Astrocyte (in vitro differentiated cells and primary cell): ENCODE results near the gene RNASEL. TPM values are rescaled to one million over a fixed set of nuclear protein-coding genes. Genes with fewer than 3 reads are reported as not detected.

Experiments used
- DNase-seq: peaks from one replicate; pipeline ENCODE4 v3.0.0-alpha.2; 2010; ENCODE audit warnings: low read depth
- FAIRE-seq: peaks from 2 replicates; lab custom pipeline; 2011; peaks lifted over from hg19 to GRCh38; lab: Jason Lieb, UNC
- H2AFZ ChIP-seq: 2 replicates; pipeline ENCODE4 v1.6.0; 2012; ENCODE audit warnings: low read depth, low read length, inconsistent platforms
- H3K27ac ChIP-seq: 2 replicates; pipeline ENCODE4 v1.5.1; 2011; ENCODE audit warnings: low read depth, low read length, inconsistent platforms
- H3K27me3 ChIP-seq: 2 replicates; pipeline ENCODE4 v1.6.0; 2011; ENCODE audit warnings: low read length, inconsistent platforms; ENCODE audit not compliant: insufficient read depth
- H3K36me3 ChIP-seq: 2 replicates; pipeline ENCODE4 v1.5.1; 2011; ENCODE audit warnings: low read length, inconsistent platforms; ENCODE audit not compliant: insufficient read depth
- H3K4me1 ChIP-seq: 2 replicates; pipeline ENCODE4 v1.5.1; 2011; ENCODE audit warnings: low read length, inconsistent platforms; ENCODE audit not compliant: insufficient read depth
- H3K4me2 ChIP-seq: 2 replicates; pipeline ENCODE4 v1.6.0; 2012; ENCODE audit warnings: low read length, inconsistent platforms
- H3K4me3 ChIP-seq: 2 replicates; pipeline ENCODE4 v1.5.1; 2011; ENCODE audit warnings: low read depth, mild to moderate bottlenecking, low read length, inconsistent platforms; ENCODE audit not compliant: insufficient read depth
- H3K79me2 ChIP-seq: 2 replicates; pipeline ENCODE4 v1.6.0; 2012; ENCODE audit warnings: mild to moderate bottlenecking, low read length, inconsistent platforms; ENCODE audit not compliant: insufficient read depth
- H3K9ac ChIP-seq: 2 replicates; pipeline ENCODE4 v1.6.0; 2012; ENCODE audit warnings: mild to moderate bottlenecking, low read length, inconsistent platforms
- H3K9me3 ChIP-seq: 2 replicates; pipeline ENCODE4 v1.5.1; 2012; ENCODE audit warnings: low read depth, mild to moderate bottlenecking, low read length, inconsistent platforms; ENCODE audit not compliant: insufficient read depth
- H4K20me1 ChIP-seq: 2 replicates; pipeline ENCODE4 v1.6.0; 2012; ENCODE audit warnings: low read length, inconsistent platforms; ENCODE audit not compliant: insufficient read depth
- H3K27ac Mint-ChIP-seq: one replicate; pipeline ENCODE4 v1.8.0; 2021; ENCODE audit warnings: mild to moderate bottlenecking, mixed read lengths; ENCODE audit not compliant: unreplicated experiment
- H3K27me3 Mint-ChIP-seq: one replicate; pipeline ENCODE4 v1.8.0; 2021; ENCODE audit warnings: low read depth, mixed read lengths; ENCODE audit not compliant: unreplicated experiment
- H3K36me3 Mint-ChIP-seq: one replicate; pipeline ENCODE4 v1.8.0; 2021; ENCODE audit warnings: low read depth, mixed read lengths; ENCODE audit not compliant: unreplicated experiment
- H3K4me1 Mint-ChIP-seq: one replicate; pipeline ENCODE4 v1.8.0; 2021; ENCODE audit warnings: low read depth, mixed read lengths; ENCODE audit not compliant: unreplicated experiment
- H3K4me3 Mint-ChIP-seq: one replicate; pipeline ENCODE4 v1.8.0; 2021; ENCODE audit warnings: mild to moderate bottlenecking, moderate library complexity, mixed read lengths; ENCODE audit not compliant: unreplicated experiment
- H3K9me3 Mint-ChIP-seq: one replicate; pipeline ENCODE4 v1.8.0; 2021; ENCODE audit warnings: mild to moderate bottlenecking, mixed read lengths; ENCODE audit not compliant: unreplicated experiment
- EZH2 ChIP-seq: IDR thresholded peaks from 2 replicates; pipeline ENCODE4 v1.6.1; 2012; ENCODE audit warnings: mild to moderate bottlenecking, low read length, inconsistent platforms; ENCODE audit not compliant: insufficient read depth
- total RNA-seq: library from RNA; stranded (reverse); gene quantifications from 2 replicates; pipeline ENCODE4 v1.2.1, GENCODE V29; 2021
- TF ChIP-seq, protein P1 (sequence below): IDR thresholded peaks from 2 replicates; pipeline ENCODE4 v1.5.1; 2011; ENCODE audit warnings: low read depth, mild to moderate bottlenecking, inconsistent platforms, low read length, moderate library complexity; ENCODE audit not compliant: insufficient read depth

RNASEL gene
- total RNA-seq, 1 donor from 2014 or later, result 1.8 TPM

DNA sequence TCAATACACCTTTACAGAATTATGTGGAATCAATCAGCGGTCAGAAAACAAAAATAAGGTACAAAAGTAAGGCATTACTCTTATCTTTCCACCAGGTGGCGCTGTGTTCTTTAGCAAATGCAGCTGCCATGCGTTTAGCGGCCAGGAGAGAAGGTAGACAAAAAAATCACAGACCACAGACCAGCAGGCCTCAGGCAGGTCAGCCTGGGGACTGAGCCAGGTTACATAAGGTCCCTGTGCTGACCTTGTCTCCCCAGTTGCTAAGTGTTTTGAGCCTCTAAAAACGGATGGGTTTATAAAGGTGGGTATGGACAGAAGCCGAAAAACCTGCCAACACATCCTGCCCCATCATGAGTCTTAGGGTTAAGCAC lies 12.3 kb upstream of the RNASEL start:
- Mint-ChIP-seq H3K36me3 (peaks cover 5% of the 10 kb centered on the region), H3K4me3 (no peak overlapping the region), H3K27ac (no peak overlapping the region), H3K9me3 (no peaks in the 10 kb centered on the region), H3K4me1 (peaks cover 5% of the 10 kb centered on the region), H3K27me3 (peaks cover 19% of the 10 kb centered on the region)
- DNase-seq, result peak; percentile 50
- peaks cover 6% of the 10 kb centered on the region for H3K27me3 ChIP-seq
- H3K4me3 ChIP-seq, result no peak overlapping the region
- H3K4me2 ChIP-seq, result no peak overlapping the region
- H3K27ac ChIP-seq, result no peak overlapping the region
- peaks cover 4% of the 10 kb centered on the region for H4K20me1 ChIP-seq
- TF ChIP-seq, protein P1, sequence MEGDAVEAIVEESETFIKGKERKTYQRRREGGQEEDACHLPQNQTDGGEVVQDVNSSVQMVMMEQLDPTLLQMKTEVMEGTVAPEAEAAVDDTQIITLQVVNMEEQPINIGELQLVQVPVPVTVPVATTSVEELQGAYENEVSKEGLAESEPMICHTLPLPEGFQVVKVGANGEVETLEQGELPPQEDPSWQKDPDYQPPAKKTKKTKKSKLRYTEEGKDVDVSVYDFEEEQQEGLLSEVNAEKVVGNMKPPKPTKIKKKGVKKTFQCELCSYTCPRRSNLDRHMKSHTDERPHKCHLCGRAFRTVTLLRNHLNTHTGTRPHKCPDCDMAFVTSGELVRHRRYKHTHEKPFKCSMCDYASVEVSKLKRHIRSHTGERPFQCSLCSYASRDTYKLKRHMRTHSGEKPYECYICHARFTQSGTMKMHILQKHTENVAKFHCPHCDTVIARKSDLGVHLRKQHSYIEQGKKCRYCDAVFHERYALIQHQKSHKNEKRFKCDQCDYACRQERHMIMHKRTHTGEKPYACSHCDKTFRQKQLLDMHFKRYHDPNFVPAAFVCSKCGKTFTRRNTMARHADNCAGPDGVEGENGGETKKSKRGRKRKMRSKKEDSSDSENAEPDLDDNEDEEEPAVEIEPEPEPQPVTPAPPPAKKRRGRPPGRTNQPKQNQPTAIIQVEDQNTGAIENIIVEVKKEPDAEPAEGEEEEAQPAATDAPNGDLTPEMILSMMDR, result peak; percentile 85
- TF ChIP-seq EZH2, result no peak
- H3K9me3 ChIP-seq, result no peaks in the 10 kb centered on the region
- no peaks in the 10 kb centered on the region for H3K36me3 ChIP-seq
- no peak for FAIRE-seq
- no peaks in the 10 kb centered on the region for H3K79me2 ChIP-seq
- peaks cover 10% of the 10 kb centered on the region for H3K4me1 ChIP-seq
- H3K9ac ChIP-seq, result no peak overlapping the region
- H2AFZ ChIP-seq, result no peak overlapping the region

DNA sequence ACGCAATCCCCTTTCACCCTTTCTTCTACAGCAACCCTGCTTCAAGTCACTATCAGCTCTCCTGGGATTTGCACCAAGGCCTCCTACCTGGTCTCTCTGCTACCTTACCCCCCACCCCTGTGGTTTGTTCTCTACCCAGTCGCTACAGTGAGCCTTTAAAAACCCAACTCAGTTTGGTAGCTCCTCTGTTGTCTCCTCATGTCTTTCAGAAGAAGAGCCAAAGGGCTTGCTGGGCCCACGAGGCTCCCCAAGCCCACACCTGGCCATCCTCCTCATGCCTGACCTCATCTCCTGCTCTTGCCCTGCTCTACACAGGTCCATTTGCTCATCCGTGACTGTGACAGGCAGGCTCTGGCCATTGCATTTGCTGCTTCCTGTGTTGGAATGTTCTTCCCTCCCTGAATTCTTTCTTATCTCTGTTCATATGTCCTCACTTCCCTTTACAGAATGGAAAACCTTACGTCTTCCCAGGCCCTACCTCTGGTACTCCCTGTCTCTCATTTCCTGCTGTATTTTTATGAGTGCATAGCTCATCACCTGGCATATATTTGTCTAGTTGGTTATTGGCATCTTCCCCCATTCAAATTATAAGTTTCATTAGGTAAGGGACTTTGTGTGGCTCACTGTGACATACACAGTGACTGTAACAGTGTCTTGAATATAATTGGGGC lies 11.8 kb upstream of the RNASEL start:
- H2AFZ ChIP-seq, result no peak overlapping the region
- Mint-ChIP-seq H3K27ac (no peak overlapping the region), H3K4me1 (peaks cover 5% of the 10 kb centered on the region), H3K4me3 (no peak overlapping the region), H3K36me3 (peaks cover 5% of the 10 kb centered on the region), H3K9me3 (no peaks in the 10 kb centered on the region), H3K27me3 (peaks cover 22% of the 10 kb centered on the region)
- no peak overlapping the region for H3K4me3 ChIP-seq
- peaks cover 4% of the 10 kb centered on the region for H4K20me1 ChIP-seq
- DNase-seq (no peak), FAIRE-seq (no peak)
- H3K27me3 ChIP-seq, result peaks cover 6% of the 10 kb centered on the region
- no peaks in the 10 kb centered on the region for H3K36me3 ChIP-seq
- H3K9me3 ChIP-seq, result no peaks in the 10 kb centered on the region
- no peak overlapping the region for H3K27ac ChIP-seq
- no peak overlapping the region for H3K9ac ChIP-seq
- H3K4me1 ChIP-seq, result peaks cover 10% of the 10 kb centered on the region
- H3K4me2 ChIP-seq, result no peak overlapping the region
- H3K79me2 ChIP-seq, result no peaks in the 10 kb centered on the region
- TF ChIP-seq, protein P1, result no peak
- TF ChIP-seq EZH2, result no peak

DNA sequence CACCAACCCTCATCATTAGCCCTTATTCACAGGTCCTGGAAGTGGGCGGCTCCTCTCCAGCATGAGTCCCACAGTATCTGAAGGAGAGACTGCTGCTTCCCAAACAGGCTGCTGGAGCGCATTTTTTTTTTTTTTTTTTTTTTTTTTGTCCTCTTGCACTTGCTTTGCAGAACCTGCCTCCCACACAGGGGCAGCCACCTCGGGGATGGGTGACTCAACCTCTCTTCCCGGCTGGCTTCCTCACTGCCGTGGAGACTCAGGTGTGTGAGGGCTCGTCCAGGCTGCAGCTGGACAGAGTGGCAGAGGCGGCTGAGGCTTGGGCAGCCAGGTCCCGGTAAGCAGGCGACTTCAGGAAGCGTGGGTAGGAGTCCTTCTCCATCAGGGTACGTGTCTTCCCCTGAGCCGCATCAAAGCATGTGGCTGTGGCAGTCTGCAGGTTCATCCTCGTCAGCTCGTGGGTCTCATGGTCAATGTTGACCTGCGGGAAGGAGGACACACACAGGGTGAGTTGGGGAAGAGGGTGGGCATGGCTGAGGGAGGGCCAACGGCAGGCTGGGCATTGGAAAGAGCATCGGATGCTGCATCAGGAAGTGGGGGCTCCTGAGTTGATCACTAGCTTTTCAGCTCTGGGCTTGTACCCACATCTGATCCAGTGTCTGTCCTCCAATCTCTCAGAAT lies 11.1 kb upstream of the RNASEL start:
- Histone ChIP-seq H3K9me3 (no peaks in the 10 kb centered on the region), H3K27ac (no peak overlapping the region), H2AFZ (no peak overlapping the region), H3K27me3 (peaks cover 6% of the 10 kb centered on the region), H3K4me3 (no peak overlapping the region), H3K4me1 (peaks cover 10% of the 10 kb centered on the region), H3K9ac (no peak overlapping the region), H3K79me2 (no peaks in the 10 kb centered on the region), H4K20me1 (peaks cover 4% of the 10 kb centered on the region), H3K4me2 (no peak overlapping the region), H3K36me3 (no peaks in the 10 kb centered on the region)
- peaks cover 5% of the 10 kb centered on the region for H3K4me1 Mint-ChIP-seq
- H3K9me3 Mint-ChIP-seq, result no peaks in the 10 kb centered on the region
- no peak overlapping the region for H3K4me3 Mint-ChIP-seq
- H3K27ac Mint-ChIP-seq, result no peak overlapping the region
- H3K27me3 Mint-ChIP-seq, result peaks cover 18% of the 10 kb centered on the region
- H3K36me3 Mint-ChIP-seq, result peaks cover 5% of the 10 kb centered on the region
- TF ChIP-seq, protein P1, result no peak
- TF ChIP-seq EZH2, result no peak
- no peak for FAIRE-seq
- no peak for DNase-seq
